Spinal cord (tissue), 10 donors: ENCODE measurements around the gene DOK4. TPM values are rescaled to one million over a fixed set of nuclear protein-coding genes. Genes with fewer than 3 reads are reported as not detected.
A peak's percentile ranks its signal among the peaks of the same experiment; 100 is the strongest.

Source experiments
- DNase-seq, 6 donors: peaks; one replicate each; pipeline versions ENCODE4 v3.0.0 to v3.0.0-alpha.2; 2013 to 2015; ENCODE audit warnings: low spot score in 6 of 6, low read depth in 4 of 6
- H3K27ac ChIP-seq: one replicate; pipeline ENCODE4 v1.5.1; 2013; ENCODE audit warnings: low read depth, low read length, control low read depth
- H3K27me3 ChIP-seq: one replicate; pipeline ENCODE4 v1.6.1; 2013; ENCODE audit warnings: low read length; ENCODE audit not compliant: control insufficient read depth, insufficient read depth
- H3K36me3 ChIP-seq: one replicate; pipeline ENCODE4 v1.6.1; 2013; ENCODE audit warnings: low read length; ENCODE audit not compliant: control insufficient read depth, insufficient read depth
- H3K4me1 ChIP-seq: one replicate; pipeline ENCODE4 v1.6.1; 2013; ENCODE audit warnings: low read length; ENCODE audit not compliant: control insufficient read depth, insufficient read depth
- H3K4me3 ChIP-seq: one replicate; pipeline ENCODE4 v1.5.1; 2013; ENCODE audit warnings: low read depth, low read length, control low read depth
- H3K9me3 ChIP-seq: one replicate; pipeline ENCODE4 v1.6.1; 2013; ENCODE audit warnings: low read length; ENCODE audit not compliant: control insufficient read depth, insufficient read depth
- WGBS: methylation state at CpG from one replicate; pipeline ENCODE4 v1.1.5; 2013; ENCODE audit warnings: missing lambda C conversion rate; ENCODE audit not compliant: insufficient coverage; 5-methylcytosine and 5-hydroxymethylcytosine counted together
- polyA plus RNA-seq, 2 donors: library from polyadenylated mRNA; unstranded; fragments of 120-200 nt; gene quantifications; one replicate each; pipeline ENCODE4 v1.2.1, GENCODE V29; 2013; ENCODE audit not compliant: insufficient read length in 2 of 2
- total RNA-seq, 2 donors: library from RNA; depleted of rRNA in 1 of 2; stranded (reverse); fragments of 120-200 nt in 1 of 2; fragments of >200 nt in 1 of 2; gene quantifications; one replicate each; pipeline versions ENCODE4 v1.2.3 to v1.2.4, GENCODE V29; 2013 to 2014
- donor health status: healthy.

Gene DOK4
- total and polyA plus RNA-seq, 4 donors: 23.0 to 62.8 (median 43.5) TPM

DNA sequence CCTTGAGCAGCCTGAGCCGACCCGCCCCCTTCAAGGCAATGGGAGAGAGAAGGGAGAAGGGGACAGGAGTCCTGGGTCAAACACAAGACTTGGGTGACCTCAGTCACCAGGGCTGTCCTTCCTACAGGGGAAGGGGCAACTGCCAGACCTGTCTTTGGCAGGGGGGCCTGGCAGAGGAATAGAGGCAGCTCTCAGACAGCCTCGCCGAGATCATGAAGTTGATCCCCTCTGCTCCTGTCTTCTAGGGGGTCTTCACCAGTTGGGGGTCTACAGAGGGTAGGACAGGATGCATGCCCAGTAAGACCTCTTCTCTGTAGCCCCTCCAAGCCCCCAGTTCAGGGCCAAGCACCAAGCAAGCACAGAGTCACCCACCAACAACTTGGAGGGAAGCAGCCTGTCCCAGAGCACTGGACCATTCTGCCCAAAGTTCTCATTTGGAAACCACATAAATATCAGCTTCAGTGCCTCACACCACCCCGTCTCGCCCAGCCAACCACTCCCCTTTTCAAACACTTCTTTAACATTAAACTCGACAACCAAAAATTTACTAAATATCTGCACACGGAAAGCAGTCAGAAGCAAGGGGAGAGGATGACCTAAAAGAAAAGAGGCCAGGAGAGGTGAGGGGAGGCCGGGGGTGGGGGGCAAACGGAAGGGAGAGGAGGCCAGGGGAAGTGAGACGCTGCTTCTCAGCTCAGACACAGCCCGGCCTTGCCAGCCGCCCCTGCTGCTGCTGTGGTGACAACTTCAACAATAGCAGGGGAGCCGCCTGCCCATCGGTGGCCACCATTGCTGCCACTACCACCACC, 7.7 kb downstream of the DOK4 start:
- WGBS: 24% methylated on average over 10 of the region's 15 CpGs
- Histone ChIP-seq H3K36me3 (peaks cover 26% of the 10 kb centered on the region), H3K4me3 (peak overlapping the region; percentile 59), H3K9me3 (no peaks in the 10 kb centered on the region), H3K27ac (no peak overlapping the region), H3K27me3 (no peaks in the 10 kb centered on the region), H3K4me1 (peaks cover 61% of the 10 kb centered on the region)
- DNase-seq: no peak

DNA sequence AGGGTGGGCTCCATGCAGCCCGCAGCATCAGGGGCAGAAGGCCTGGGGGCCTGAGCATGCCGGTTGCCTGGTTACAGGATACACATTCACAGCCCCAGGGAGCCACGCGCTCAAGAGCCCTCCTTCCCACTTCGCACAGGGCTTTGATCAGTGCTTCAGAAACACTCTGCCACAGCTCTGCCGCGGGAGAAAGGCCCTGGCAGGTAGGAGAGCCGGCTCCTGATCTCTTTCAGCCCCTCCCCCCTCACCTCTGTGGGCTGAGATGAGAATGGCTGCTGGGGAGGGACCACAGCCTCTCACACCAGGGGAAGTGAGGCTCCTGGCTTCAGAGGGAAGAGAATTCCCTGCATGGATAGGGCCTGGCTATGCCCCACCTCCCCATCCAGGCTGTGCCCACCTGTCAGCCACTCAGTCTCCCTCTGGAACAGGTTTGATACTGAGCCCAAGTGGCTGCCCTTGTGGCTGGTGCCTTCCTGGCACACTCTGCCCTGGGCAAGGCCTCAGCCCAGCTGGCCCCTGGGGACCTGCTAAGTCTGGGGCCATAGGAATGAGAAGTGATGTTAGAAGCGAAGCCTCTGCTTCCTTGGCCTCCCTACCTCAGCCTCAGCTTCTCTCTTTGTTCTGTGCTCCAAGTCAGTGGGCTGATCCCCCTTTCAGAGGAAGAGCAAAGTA, 8.6 kb downstream of the DOK4 start:
- DNase-seq: peak in 1 of 6 donors; percentile 46
- Histone ChIP-seq H3K4me3 (no peak overlapping the region), H3K9me3 (no peaks in the 10 kb centered on the region), H3K36me3 (peaks cover 35% of the 10 kb centered on the region), H3K27me3 (no peaks in the 10 kb centered on the region), H3K27ac (no peak overlapping the region), H3K4me1 (peaks cover 66% of the 10 kb centered on the region)
- 28% methylated on average over 5 of the region's 9 CpGs for WGBS

DNA sequence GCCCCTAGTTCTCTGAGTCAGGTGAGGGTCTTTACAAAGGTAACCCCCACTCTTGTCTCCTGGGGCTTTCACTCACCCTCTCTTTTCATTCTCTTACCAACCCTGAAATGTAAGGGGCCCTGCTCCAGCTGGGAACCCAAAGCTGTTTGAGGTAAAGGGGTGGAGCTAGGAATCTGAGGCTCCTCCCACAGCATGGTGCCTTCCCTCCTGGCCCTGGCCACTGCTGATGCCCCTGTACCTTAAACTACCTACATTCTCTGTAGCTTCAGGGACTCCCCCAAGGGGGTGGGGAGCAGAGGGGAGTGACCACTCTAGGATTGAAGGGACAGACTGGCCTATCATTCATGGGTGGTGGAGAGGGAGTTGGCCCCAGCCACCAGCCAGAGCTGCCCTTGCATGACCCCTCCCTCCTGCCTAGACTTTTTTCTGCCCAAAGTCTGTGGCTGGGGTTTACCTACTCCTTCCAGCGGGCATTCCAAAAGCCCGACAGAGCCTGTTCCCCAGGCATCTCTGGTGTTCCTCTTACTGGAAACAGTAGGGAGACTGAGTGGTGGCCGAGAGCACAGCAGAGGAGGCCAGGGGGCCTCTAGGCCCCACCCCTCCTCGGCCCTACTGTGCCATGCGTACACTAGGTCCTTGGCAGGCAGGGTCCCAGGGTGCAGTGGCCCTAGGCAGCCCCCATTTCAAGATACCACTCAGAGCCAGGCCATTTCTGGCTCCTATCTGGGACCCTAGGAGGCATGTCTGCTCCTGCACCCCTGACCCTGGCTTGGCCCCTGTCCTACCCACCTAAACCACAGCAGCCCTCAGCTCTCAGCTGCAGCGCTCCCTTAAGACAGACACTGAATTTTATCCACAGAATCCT, 9.5 kb downstream of the DOK4 start:
- H3K4me3 ChIP-seq: no peak overlapping the region
- no peaks in the 10 kb centered on the region for H3K9me3 ChIP-seq
- no peak overlapping the region for H3K27ac ChIP-seq
- no peaks in the 10 kb centered on the region for H3K27me3 ChIP-seq
- peaks cover 75% of the 10 kb centered on the region for H3K4me1 ChIP-seq
- no peak for DNase-seq
- WGBS: 57% methylated on average over 4 of the region's 6 CpGs
- peaks cover 44% of the 10 kb centered on the region for H3K36me3 ChIP-seq

DNA sequence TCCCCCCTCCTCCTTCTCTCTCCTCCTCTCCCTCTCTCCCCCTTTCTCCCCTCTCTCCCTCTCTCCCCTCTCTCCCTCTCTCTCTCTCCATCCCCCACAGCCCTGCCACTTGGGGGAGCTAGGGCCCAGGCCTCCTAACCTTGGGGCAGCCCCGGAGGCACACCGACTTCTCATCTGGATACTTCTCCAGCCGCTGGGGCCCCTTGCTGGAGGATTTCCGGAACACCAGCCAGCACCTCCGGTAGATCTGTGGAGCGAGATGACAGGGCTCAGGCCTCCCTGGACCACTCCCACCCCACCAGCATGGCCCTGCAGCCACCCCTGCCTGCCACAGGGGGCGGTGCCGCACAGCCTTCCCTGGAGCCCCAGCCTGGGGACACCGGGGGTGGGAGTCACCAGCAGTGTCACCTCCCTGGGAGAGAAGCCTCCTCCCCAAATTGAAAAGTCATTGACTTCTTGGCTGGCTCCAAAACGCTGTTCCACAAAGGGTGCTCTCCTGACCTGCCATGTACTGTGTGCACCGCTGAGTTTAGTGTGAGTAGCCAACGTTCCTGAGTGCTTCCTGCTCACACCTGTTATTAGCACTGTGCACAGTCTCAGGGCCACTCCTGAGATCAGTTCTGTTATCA, 10.5 kb downstream of the DOK4 start:
- Histone ChIP-seq H3K4me1 (peaks cover 72% of the 10 kb centered on the region), H3K27me3 (no peaks in the 10 kb centered on the region), H3K4me3 (no peak overlapping the region), H3K9me3 (no peaks in the 10 kb centered on the region), H3K36me3 (peaks cover 50% of the 10 kb centered on the region), H3K27ac (no peak overlapping the region)
- DNase-seq: peak in 1 of 6 donors; percentile 33
- 6% methylated on average over 12 of the region's 12 CpGs for WGBS

DNA sequence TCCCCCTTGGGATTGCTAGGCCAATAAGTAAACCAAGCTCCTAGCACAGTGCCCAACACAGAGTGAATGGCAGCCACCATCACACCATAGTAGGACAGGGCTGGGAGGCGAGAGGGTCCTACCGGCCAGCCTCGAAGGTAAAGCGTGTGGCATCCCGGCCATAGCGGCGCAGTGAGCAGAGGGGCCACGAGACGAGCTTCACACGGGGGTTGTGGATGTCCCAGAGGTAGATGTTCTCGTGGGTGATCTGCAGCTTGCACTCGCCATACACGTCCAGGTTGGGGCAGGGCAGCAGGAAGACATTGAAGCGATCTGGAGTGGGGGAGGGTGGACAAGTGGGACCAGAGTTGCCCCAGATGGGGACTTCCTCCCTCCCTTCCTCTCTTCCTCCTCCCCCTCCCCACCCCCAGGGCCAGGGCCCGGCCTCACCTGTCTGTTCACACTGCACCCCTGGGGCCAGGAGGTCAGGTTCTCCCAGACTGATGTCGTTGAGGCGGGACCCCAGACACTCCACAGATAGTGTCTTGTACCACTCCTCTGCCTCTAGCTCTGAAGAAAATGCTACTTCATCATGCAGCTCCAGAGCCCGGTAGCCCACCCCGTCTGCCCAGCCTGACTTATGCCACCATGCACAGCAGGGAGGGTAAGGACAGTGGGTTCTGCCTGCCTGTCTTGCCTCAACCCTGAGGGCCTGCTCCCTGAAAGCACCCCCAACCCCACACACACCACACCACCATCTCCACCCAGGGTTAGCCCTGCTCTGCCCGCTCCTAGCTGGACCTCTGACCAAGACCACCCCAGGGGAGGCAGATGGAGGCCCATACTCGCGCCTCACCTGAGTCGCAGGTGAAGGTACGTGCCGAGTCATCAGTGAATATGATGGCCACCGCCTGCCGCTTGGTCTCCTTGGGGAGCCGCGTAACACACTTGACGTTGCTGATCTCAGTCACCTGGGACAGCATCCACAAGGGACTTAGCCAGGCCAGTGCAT, 11.3 kb downstream of the DOK4 start:
- Histone ChIP-seq H3K4me1 (peaks cover 64% of the 10 kb centered on the region), H3K27me3 (no peaks in the 10 kb centered on the region), H3K27ac (no peak overlapping the region), H3K36me3 (peaks cover 59% of the 10 kb centered on the region), H3K4me3 (no peak overlapping the region), H3K9me3 (no peaks in the 10 kb centered on the region)
- DNase-seq: no peak
- WGBS: 77% methylated on average over 23 of the region's 30 CpGs

DNA sequence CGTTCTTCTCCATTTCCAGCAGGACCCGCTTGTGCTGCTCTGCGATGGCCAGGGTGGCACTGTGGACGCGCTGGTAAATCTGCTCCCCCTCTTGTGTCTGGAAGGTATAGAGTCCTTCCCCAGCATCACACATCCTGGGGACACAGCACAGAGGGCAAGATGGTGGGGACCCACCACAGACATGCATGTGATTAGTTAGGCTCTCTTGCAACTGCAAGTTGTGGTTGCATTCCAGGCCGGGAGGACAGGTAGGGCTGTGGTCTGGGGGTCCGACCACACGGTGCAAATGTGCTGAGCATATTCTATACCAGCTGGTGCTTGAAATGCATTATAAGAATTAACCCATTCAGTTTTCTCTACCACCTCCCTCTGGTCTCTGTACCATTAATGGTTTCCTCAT, 12.4 kb downstream of the DOK4 start:
- Histone ChIP-seq H3K4me3 (no peak overlapping the region), H3K9me3 (no peaks in the 10 kb centered on the region), H3K36me3 (peaks cover 69% of the 10 kb centered on the region), H3K27ac (no peak overlapping the region), H3K27me3 (no peaks in the 10 kb centered on the region), H3K4me1 (peaks cover 53% of the 10 kb centered on the region)
- no peak for DNase-seq
- WGBS: 75% methylated on average over 3 of the region's 8 CpGs

DNA sequence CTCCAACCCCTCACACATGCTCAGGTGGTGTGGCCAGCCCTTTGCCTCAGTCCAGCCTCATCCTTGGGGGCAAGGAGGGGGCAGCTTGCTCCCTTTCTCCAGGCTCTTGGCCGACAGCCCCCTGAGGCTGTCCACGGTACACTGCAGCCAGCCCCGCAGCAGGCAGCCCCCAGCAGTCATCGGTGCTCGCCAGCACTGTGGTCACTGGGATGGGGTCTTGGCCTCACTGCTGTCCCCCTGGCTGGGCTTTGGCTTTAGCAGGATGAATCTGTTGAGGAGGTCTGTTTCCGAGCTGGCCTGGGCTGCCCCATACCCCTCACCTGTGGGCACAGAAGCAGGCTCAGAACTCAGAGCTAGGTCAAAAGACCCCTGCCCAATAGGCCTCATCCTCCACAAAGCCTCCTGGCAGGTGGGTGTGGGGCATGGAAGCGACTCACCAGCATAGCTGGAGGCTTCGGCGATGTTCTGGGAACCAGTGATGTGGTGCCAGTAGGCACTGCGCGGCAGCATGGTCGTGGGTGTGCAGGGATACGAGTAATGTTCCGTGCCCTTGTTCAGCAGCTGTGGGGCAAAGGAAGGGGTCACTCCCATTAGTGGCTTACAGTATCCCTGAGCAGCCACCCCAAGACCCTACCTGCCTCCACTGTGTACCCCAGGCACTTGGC, 13.0 kb downstream of the DOK4 start:
- WGBS: 67% methylated on average over 9 of the region's 14 CpGs

DNA sequence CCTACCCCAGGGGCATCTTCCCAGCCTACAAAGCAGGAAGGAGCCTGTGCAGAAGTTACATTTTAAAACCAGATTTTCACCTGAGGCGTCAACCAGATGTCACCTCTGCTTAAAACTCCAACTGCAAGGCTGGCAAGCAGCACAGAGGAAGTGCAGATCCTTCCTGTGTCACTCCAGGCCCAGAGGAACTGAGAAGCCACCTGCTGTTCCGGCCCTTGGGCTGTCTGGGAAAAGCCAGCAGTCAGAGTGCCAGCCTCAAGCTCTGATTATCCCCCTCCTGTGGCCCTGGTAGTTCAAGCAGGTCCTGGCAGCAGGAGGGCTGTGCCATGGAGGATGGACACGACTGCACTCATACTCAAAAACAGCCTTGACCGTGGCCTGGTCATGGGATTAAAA, 13.6 kb downstream of the DOK4 start:
- Histone ChIP-seq H3K36me3 (peaks cover 74% of the 10 kb centered on the region), H3K9me3 (no peaks in the 10 kb centered on the region), H3K27ac (no peak overlapping the region), H3K4me3 (no peak overlapping the region), H3K27me3 (no peaks in the 10 kb centered on the region), H3K4me1 (peaks cover 41% of the 10 kb centered on the region)
- WGBS: 58% methylated on average over 2 of the region's 4 CpGs
- no peak for DNase-seq

More for the DNA sequence above, 13.0 kb downstream of the DOK4 start:
- Histone ChIP-seq H3K27me3 (no peaks in the 10 kb centered on the region), H3K9me3 (no peaks in the 10 kb centered on the region), H3K27ac (no peak overlapping the region), H3K4me1 (peaks cover 47% of the 10 kb centered on the region), H3K4me3 (no peak overlapping the region), H3K36me3 (peaks cover 72% of the 10 kb centered on the region)
- DNase-seq: no peak
